HG03575 (cell line): ENCODE data around the gene FHAD1.

Experiments
- ATAC-seq: cut with Tn5 transposase; IDR thresholded peaks from one replicate; pipeline ENCODE4 v1.9.1; 2021; ENCODE audit not compliant: unreplicated experiment, insufficient number of reproducible peaks, low FRiP score; ENCODE audit errors: extremely low read depth

Gene FHAD1

DNA sequence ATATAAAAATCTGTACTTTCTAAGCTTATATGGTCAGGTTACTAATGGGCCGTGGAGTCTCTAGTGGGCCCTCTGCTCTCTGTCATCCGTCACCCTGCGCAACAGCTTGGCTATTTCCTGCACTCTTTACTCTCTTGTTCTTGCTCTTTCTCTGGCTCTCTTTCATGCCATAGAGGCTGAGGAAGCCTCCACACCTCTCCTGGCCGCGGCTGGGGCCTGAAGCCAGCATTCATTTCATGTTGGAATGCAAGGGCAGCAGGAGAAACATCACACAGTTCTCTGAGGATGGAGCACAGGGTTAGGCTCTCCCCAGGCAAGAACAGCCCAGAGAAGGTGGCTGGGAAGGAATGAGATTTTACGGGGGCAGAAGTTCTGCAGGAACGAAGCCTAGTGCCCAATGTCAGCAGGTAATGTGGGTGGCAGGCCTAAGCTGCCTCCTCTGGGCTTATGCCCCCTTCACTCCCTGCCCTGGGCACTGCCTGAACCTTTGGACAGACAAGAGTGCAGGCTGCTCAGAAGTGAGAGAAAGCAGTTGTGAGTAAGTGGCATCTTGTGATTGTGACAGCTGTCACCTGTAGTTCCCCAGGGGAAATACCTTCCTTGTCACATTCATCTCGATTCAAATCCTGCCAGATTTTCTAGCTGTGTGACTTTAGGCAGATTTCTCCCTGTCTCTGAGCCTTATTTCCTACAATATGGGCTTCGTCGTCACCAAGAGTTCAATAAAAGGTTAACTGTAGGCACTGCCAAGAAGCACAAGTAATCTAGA lies 3.6 kb upstream of the FHAD1 start:
- no peak for ATAC-seq

DNA sequence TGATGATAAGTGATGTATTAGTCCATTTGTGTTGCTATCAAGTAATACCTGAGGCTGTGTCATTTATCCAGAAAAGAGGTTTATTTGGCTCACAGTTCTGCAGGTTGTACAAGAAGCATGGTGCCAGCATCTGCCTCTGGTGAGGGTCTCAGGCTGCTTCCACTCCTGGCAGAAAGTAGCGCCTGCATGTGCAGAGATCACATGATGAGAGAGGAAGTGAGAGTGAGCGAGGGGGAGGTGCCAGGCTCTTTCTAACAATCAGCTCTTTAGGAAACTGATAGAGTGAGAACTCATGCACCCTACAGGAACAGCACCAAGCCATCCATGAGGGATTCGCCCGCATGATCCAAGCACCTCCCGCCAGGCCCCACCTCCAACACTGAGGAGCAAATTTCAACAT lies 2.2 kb upstream of the FHAD1 start:
- no peak for ATAC-seq

DNA sequence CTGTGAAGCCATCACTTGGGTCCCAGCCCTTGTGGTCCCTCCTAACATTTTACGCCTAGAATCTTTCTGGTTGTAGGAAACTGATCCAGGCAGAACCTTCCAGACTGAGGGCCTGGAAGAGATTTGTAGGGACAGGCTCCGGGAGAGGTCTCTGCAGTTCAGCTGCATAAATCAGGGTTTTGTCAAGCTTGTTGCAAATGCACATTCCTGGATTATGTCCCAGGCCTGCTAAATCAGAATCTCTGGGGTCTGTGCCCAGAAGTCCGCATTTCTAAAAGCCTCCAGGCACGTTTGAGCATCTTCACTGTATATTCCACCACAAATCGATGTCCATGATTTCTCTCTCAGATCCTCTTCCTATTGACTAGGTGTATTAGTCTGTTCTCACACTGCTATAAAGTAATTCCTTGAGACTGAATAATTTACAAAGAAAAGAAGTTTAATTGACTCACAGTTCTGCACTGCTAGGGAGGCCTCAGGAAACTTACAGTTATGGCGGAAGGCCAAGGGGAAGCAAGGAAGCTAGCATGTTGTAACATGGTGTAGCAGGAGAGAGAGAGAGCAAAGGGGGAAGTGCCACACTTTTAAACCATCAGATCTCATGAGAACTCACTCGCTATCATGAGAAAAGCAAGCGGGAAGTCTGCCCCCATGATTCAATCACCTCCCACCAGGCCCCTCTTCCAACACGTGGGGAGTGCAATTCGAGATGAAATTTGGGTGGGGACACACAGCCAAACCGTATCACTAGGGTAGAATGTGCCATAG lies 1.2 kb upstream of the FHAD1 start:
- no peak for ATAC-seq

DNA sequence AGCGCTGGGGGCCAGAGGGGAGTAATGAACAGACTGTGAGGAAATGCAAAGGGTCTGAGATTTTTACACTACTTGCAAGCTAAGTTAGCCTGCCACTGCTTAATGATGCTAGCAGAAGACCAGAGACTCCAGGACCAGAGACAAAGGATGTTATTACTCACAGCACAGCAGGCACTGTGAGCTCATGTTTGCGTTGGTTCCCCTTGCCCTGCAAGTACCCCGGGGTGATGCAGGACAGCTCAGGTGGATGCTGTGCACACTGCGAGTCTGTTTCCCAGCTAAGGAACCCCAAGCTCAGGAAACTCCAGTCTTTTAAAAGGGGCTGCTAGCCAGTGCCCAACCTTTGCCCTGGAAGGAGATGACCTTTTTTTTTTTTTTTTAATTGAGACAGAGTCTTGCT lies 1.2 kb downstream of the FHAD1 start:
- no peak for ATAC-seq

DNA sequence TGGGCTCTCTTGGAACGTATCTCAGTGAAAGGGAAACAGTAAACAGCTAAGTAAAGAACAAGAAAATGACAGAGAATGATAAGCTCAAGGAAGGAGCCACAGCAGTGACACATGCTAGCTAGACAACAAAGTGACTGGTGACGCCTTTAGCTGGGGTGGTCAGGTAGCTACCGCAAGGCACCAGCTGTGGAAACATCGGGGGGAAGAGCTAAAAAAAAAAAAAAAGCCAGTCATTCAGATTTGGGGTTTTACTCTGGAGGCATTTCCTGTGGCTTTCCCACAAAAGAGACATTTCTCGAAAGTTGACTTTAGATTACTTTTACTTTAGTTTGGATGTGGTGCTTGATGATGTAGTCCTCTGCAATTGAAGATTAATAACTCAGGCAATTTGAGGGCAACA lies 2.1 kb downstream of the FHAD1 start:
- no peak for ATAC-seq

DNA sequence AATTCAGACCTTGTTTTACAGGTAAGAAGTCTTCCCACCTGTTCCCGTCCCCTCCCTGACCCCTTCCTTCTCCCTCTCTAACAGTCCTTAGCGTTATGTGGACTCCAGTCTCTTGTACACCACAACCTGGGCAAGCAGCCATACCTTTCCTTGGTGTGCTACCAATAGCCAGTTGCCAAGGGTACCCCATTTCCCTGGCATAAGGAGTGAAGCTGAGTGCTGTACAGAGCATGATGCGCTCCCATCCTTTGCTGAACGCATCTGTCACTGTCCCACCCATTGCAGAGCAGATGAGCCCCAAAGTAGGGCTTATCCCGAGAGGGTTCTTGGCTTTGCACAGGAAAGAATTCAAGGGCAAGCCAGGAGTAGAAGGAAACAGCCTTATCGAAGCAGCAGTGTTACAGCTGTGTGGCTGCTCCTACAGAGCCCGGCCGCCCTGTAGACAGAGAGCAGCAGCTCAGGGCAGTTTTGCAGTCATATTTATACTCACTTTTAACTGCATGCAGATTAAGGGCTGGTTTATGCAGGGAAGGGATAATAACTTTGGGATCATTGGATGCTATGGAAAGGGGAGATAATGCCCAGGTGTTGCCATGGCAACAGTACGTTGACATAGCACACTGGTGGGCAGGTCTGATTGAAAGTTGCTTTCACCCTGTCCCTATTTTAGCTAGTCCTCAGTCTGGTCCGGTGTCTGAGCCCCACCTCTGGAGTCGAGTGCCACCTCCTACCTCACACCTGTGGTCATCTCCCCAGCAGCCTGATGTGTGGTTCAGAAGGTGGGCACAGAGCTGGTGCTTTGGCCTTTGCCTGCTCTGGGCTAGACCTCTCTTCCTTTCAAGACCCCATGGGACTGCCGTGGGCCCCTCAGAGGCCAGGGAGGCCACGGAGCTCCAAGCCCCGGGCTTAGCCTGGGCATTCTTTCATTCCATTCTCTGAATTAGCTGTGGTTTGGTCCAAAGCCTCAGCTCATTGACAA lies 5.1 kb downstream of the FHAD1 start:
- no peak for ATAC-seq

DNA sequence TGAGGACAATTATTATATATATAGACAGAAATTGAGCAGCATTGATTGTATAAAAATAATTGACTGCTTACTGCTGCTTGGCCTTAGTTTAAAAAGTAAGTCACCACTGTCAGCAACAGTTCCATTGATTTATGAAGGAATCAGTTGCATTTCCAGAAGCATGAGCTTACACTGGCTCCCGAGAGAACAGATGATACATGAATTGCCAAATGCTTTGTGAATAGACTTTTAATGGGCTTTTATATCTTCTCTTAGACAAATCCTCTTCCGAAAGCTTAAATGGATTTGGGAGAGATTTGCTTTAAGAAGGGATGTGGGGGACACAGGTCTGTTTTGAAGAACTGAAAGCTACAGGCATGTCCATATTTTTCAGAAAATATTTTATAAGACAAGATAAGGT lies 7.5 kb downstream of the FHAD1 start:
- ATAC-seq: no peak

DNA sequence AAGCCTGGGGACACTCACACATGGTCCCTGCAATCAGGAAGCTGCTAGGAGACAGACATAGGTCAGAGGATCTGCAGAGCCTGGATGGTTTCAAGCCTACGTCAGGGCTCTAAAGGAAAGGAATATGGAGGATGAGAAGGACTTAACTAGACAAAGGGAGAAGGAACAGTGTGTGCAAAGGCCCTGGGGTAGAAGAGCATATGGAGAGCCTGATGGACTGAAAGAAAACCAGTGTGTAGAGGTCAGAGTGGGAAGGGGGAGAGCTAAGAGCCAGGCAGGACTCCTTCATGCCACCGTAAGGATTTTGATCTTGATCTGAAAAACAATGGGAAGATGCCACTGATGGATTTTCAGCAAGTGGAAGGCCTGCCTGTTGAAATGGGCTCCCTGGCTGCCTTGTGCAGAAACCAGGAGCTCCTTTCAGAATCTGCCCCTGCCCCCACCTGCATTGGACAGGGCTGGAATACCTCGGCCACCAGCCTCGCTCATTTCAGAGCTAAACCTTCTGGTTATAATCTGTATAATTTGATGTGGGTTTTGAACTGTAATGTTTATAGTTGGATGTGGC lies 8.6 kb downstream of the FHAD1 start:
- no peak for ATAC-seq

DNA sequence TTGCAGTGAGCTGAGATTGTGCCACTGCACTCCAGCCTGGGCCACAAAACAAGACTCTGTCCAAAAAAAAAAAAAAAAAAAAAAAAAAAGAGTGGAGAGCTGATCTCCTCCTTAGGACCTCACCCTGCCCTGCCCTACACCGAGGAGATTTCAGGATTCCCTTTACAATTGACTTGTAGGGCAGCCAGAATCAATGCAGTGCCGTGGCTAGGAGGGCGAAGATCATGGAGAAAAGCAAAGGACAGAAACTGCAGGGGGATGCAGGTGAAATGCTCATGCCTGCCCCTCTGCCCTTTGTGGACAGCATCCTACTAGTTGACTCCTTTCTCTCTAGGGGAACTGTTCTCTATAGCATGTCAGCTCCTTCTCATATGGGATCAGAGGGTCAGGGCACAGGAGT lies 9.6 kb downstream of the FHAD1 start:
- ATAC-seq: no peak

DNA sequence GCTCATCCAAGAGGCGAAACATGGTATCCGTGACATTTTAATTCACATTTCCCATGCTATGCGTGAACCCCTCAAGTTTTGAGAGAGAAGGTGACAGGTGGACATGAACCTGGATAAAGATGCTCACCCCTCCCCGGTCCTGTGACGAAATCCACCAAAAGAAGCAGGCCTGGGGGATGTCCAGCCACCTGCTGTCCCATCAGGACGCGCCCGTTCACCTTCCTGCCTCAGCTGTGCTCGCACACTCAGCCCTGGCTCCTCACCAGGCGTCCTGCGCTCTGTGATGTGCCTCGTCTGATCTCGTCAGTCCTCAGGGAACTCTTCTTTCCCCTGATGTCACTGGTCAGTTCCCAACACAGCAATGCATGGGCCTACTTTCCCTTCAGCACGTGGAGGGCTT lies 10.3 kb downstream of the FHAD1 start:
- ATAC-seq: no peak

DNA sequence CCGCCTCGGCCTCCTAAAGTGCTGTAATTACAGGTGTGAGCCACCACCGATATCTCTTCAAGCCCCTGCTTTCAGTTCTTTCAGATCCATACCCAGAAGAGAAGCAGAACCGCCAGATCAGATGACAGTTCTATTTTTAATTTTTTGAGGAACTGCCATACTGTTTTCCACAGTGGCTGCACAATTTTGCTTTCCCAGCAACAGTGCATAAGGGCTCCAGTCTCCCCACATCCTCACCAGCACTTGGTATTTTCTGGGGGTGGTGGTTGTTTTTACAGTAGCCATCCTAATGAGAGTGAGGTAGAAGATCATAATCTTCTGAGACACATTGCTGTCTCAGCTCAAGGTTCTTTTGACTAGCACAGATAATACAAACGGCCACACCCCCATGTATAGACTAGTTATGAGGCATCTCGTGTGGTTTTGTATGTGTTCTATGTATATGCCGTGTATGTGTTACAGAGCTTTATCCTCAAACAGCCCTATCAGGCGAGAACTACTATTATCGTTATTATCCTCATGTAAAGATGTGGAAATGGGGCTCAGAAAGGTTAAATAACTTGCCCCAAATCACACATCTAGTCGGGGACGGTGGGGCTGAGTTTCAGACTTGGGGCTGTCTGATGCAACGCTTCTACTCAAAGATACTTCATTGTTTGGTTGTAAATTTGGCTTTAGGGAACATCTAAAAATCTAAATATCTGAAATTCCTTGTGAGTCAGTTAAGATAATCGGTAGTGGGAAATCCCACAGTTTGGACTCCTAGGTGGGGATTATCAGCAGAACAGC lies 12.0 kb downstream of the FHAD1 start:
- no peak for ATAC-seq

DNA sequence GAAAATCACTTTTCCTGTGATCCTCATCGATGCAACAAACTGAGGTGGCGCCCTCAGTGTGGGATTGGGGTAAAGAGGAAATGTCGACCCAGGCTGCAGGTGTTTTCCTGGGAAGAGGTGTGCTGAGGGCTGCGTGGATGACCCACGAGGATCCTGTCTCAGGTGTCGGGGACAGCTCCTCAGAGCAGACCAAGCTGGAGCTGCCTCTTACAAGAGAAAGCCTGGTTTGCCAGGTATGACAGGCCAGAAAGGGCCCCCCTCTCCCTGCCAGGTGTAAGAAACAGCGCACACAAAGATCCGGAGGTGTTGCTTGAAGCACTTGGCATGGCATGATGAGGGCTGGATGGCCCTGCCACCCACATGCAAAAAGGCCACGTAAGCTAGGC lies 12.6 kb downstream of the FHAD1 start:
- ATAC-seq: no peak

DNA sequence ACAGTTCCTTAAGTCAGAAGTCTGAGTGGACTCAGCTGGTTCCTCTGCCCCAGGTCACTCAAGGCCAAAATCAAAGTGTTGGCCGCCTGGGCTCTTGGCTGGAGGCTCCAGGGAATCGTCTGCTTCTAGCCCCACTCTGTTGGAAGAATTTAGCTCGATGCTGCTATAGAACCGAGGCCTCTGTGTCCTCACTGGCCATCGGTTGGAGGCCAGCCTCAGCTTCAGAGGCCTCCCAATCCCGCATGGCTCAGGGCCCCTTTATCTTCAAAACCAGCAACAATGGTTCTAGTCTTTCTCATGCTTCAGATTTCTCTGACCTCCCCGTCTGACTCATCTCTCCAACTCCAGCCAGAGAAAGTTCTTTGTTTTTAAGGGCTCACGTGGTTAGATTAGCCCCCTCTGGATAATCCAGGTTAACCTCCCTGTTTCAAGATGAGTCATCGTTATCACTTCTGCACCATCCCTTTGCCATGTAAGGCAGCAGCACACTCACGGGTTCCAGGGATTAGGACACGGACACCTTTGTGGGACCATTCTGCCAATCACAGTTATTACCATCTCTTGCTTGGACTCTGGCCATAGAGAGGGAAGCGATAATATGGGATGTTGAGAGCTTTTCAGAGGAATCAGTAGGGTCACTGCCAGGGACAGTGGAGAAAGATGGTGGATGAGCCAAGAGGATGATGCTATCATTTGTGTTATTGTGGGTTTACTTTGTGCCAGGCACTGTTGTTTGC lies 13.6 kb downstream of the FHAD1 start:
- ATAC-seq: no peak

DNA sequence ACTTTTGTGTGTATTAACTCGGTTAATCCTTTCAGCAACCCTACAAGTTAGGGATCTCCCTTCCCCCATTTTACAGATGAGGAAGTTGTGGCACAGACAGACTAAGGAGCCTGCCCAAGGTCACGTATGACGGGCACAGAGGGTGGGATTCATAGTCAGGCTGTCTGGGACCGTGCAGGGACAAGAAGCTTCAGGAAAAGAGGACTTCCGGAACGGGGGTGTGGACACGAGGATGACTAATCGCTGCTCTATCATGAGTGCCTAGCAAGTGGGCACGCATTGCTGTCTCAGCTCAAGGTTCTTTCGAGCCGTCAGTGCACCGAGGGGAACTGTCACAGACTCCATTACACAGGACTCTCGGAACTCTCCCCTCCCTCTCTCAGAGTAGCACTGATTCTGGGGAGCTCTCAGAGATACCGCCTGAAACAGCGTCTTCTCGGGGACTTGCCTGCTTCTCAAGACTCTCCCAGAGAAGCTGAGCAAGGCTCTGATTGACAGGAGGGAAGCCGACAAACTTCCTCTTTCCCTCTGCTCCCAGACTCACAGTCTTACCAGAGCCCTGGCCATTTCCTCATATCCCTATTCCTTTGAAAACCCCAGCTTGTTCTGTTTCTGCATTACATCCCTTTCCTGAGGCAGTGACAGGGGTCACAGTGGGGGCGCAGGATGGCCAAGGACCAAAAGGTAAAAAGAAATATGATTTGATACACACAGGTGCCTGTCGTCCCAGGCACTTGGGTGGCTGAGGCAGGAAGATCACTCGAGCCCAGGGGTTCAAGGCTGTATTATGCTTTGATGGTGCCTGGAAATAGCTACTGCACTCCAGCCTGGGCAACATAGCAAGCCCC lies 14.4 kb downstream of the FHAD1 start:
- ATAC-seq: no peak

DNA sequence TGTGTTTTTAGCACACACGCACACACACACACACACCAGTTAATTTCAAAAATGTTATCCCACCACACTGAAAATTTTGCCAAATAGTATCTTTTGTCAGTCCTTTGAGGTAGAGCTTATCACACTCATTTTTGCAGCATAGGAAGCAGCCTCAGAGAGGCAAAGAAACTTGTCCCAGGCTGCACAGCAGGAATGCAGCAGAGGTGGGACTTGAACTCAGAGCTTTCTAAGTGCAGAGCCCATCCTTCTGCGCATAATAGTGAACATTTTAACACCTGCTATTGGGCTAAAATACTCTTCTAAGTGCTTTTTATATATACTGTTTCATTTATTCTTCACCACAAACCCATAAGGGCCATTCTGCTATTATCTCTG lies 15.0 kb downstream of the FHAD1 start:
- ATAC-seq: no peak

DNA sequence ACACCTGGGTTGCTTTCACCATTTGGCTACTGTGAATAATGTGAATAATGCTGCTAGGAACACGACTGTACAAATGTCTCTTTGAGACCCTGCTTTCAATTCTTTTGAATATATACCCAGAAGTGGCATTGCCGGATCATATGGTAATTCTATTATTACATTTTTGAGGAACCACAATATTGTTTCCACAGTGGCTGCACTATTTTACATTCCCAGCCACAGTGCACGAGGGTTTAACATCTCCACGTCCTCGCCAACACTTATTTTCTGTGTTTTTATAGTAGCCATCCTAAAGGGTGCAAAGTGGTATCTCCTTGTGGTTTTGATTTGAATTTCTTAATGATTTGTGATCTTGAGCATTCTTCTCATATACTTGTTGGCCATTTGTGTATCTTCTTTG lies 15.7 kb downstream of the FHAD1 start:
- ATAC-seq: no peak

DNA sequence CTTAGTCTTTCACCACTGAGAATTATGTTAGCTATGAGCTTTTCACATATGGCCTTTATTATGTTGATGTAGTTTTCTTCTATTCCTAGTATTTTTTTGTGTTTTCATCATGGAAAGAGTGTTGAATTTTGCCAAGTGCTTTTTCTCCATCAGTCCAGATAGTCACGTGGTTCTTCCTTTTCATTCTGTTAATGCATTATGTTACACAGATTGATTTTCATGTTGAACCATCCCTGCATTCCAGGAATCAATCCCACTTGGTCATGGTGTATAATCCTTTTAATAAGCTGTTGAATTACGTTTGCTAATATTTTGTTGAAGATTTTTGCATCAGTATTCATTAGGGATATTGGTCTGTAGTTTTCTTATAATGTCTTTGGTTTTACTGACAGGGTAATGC lies 17.7 kb downstream of the FHAD1 start:
- ATAC-seq: no peak
